Stimulated activated CD4-positive, alpha-beta T cell treated with anti-CD3 and anti-CD28 coated beads, TNF-alpha, amount 100 ng/mL, for 4 hours (primary cell): Measurements from ENCODE around the gene CACNA2D3.
"Not testable (repeated sequence)": the region's sequence is repeated elsewhere in the genome, so short reads cannot be mapped to it uniquely, and the experiment has no call there.

ENCODE experiments used
- DNase-seq, 3 experiments: peaks; one replicate each; pipeline ENCODE4 v3.0.0-alpha.2; 2020; ENCODE audit warnings: low read depth in 3 of 3

Gene CACNA2D3

GRCh38 chr3:54631516-54632325 lies 509.4 kb downstream of the CACNA2D3 start:
- DNase-seq, result no peak

DNA sequence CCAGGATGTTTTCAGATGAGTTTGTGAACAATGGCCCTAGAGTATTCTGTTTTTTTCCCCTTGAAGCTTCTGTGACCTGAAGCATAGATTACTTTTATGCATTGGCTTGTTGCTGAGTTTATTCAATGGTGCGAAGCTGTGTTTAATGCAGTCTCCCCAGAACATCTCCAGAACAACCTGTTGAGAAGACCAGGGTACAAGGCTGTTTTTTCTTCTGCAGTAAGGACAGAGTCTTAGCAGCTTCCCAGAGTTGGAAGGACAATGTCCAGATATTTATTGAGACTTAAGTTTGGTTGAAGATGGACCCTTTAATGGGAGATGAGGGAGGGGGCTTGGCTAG lies 509.9 kb downstream of the CACNA2D3 start:
- no peak for DNase-seq

GRCh38 chr3:54632834-54633233 lies 510.5 kb downstream of the CACNA2D3 start:
- DNase-seq, result no peak

DNA sequence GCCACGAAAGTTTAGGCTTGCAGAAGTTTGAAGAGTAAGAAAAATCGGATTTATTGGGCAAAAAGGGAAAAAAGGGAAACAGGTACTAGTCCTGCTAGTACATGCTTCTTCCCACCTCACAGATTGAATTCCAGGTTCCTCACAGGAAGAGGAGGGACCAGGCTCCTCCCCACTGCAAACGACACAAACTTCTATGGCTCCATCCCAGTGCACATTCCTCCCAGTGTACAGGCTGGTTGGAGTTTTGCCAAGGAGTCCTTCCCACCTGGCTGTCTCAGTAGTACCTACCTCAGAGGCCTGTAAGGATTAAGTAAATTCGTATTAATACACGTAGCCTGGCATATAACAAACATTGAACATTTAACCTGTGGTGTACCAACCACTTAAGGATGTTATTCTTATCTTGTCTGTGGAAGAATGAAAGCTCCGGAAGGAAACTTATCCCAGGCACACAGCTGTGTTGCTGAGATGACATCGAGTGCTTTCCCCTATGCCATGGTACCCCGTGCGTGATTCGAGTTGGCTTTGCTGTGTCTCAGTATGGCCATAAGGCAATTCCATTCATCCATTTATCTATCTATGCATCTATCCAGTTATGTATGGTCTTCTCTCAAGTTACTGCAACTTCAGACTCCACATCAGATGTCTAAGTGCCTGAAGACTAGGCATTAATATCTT lies 511.2 kb downstream of the CACNA2D3 start:
- DNase-seq, result no peak

GRCh38 chr3:54634122-54634469 lies 511.7 kb downstream of the CACNA2D3 start:
- DNase-seq, result no peak

- DNase-seq, result not testable (repeated sequence)
Measured at GRCh38 chr3:54639790-54640372, 517.5 kb downstream of the CACNA2D3 start.

GRCh38 chr3:54641226-54642014 lies 519.1 kb downstream of the CACNA2D3 start:
- DNase-seq, result no peak

DNA sequence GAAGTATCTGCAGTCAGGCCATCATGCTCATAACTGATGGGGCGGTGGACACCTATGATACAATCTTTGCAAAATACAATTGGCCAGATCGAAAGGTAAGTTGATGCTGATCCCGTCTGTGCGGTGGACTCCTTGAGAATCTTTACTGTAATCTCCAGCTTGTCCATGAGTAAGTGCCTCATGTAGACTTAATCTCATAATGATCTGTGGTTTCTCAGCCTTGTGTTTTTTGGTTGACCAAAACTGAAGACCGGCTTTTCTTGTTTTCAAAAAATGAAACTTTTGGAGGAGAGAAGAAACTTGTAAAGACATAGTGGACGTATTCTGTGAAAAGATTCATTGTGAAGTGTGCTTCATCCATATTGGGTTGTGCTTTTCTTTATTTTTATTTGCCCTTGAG lies 519.8 kb downstream of the CACNA2D3 start:
- no peak for DNase-seq

GRCh38 chr3:54647721-54648120 lies 525.4 kb downstream of the CACNA2D3 start:
- no peak for DNase-seq

- DNase-seq, result no peak
Measured at GRCh38 chr3:54649551-54649950, 527.2 kb downstream of the CACNA2D3 start.

- no peak for DNase-seq
Measured at GRCh38 chr3:54653456-54654195, 531.3 kb downstream of the CACNA2D3 start.

GRCh38 chr3:54654776-54655175 lies 532.4 kb downstream of the CACNA2D3 start:
- DNase-seq, result no peak

DNA sequence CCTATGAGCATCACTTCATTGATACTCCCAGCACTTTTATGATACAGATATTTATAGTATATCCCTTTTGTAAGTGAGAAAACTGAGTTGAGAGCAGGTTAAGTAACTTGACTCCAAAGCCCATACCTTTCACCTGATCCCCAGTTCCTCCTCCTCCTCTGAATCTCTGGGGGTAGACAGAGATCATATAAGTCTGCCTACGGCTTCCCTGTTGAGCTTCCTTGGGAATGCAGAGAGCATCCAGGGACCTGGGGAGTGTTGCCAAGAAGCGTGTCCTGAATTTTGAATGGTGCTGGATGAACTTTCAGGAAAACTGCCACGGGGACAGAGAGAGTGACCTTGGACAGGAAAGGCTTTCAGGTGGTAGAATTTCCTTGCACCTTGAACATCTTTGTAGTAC lies 537.0 kb downstream of the CACNA2D3 start:
- no peak for DNase-seq

- no peak for DNase-seq
Measured at GRCh38 chr3:54660714-54661132, 538.4 kb downstream of the CACNA2D3 start.

- no peak for DNase-seq
Measured at GRCh38 chr3:54661151-54661550, 538.8 kb downstream of the CACNA2D3 start.

DNA sequence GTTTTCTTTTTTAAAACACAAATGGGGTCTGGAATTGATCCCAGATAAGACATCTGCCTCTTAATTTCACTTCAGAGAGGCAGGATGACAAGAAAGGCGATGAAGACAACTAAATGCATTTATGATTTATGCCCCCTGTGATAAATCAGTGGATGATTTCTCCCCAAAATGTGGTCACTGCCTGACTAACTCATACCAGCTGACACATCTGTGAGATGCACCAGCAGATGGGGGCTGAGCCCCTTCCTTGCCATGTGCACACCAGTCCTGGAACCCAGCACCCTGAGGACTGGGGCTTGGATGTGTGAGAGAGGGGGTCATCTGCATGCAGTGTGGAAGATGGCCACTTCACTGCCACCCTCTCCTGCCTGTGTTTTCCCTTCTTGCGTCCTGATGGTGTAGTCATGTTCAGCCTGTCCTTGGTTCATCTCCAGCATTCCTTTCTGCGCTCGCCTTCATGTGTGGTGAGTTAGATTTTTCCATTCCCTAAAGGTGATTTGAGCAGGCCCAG lies 541.2 kb downstream of the CACNA2D3 start:
- DNase-seq, result no peak

- DNase-seq, result no peak
Measured at GRCh38 chr3:54665016-54665600, 542.8 kb downstream of the CACNA2D3 start.

- DNase-seq, result no peak
Measured at GRCh38 chr3:54668236-54668635, 545.9 kb downstream of the CACNA2D3 start.

DNA sequence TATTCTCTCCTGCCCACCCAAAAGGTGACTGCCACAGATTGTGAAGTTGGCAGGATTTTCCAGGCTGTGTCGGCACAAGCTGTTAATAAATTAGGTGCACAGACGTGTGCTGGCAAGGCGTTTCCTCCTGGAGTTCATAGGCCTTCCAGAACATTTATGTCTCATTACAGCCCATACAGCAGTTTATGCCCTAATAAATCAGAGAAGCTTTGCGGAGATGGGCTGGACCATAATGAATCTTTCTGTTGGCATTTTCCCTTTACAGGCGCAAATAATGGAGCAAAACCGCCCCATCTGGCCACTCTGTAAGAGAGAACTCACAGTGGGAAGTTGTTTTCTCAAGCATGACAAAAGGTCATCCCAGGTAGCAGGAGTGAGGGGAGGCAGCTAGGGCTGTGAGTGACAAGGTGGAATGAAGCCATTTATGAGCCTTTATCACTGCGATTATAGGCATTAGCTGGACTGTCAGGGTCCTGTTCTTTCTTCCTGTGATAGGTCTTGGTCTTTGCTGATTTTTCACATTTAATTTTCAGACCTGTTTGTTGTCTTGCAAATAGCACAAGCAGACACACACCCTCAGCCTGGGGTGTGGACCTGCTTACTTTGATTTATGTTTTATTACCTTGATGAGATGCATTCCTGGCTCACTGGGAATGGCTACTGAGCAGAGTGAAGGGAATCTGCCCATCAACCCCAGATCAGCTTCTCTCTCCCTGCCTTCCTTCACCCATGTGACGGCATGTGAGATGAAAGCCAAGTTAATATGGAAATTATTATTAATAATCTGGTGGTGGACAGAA lies 548.0 kb downstream of the CACNA2D3 start:
- no peak for DNase-seq

DNA sequence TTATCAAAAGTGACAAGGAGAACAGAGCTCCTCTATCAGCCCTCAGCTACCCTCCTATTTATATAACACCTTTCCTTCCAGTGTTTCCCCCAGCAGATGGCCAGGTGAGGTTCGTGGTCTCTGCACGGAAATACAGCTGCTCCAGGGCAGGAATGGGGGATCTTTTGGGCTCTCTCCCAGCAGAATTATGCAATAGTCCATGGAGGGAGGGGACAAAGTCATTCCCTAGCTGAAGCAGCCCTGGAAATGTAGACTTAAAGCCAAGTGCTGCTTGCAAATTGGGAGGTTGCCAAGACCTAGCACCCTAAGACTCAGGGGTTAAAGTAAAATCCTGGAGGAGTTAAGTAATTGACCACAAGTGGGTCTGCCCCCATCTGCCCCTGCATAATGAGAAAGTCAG lies 549.2 kb downstream of the CACNA2D3 start:
- no peak for DNase-seq
